ENCODE measurements around the gene IFI27L1.

- TF ChIP-seq CTCF (optimal IDR thresholded peaks at IDR 0.05 in 1 of 3, IDR thresholded peaks at IDR 0.05 in 1 of 3, conservative IDR thresholded peaks at IDR 0.05 in 1 of 3; ENCODE audit: extremely low read depth in 1 of 3, insufficient read depth in 2 of 3, low read length in 3 of 3): no peak
- TF ChIP-seq EZH2 (IDR thresholded peaks at IDR 0.05; ENCODE audit: low read length): no peak
Observed at GRCh38 chr14:94120667-94121340, 39.7 kb downstream of the IFI27L1 start.

Data from keratinocyte (primary cell).